Vagina (tissue), 2 donors: ENCODE measurements around the gene WDFY3. TPM values are rescaled to one million over a fixed set of nuclear protein-coding genes. Genes with fewer than 3 reads are reported as not detected.

ENCODE experiments used
- DNase-seq, 2 donors: peaks; one replicate each; pipeline ENCODE4 v3.0.0-alpha.2; 2017; ENCODE audit errors: extremely low spot score in 2 of 2
- H3K27ac ChIP-seq: fragments of 200-600 bp; sonication (generic); one replicate; pipeline ENCODE4 v1.5.1; 2019
- H3K27me3 ChIP-seq: fragments of 200-600 bp; sonication (generic); one replicate; pipeline ENCODE4 v1.5.1; 2019
- H3K36me3 ChIP-seq, 2 donors: fragments of 200-600 bp; sonication (generic); one replicate each; pipeline ENCODE4 v1.5.1; 2017 to 2019
- H3K4me1 ChIP-seq: fragments of 200-600 bp; sonication (generic); one replicate; pipeline ENCODE4 v1.5.1; 2019
- H3K4me3 ChIP-seq, 2 donors: fragments of 200-600 bp; sonication (generic); 1 replicate in 1 of 2; 2 replicates in 1 of 2; pipeline ENCODE4 v1.5.1; 2016 to 2019
- H3K9me3 ChIP-seq: fragments of 200-600 bp; sonication (generic); one replicate; pipeline ENCODE4 v1.5.1; 2019
- CTCF ChIP-seq, 3 experiments: fragments of 450-650 bp in 2 of 3; fragments of 200-600 bp in 1 of 3; sonication (generic) in 1 of 3; IDR thresholded peaks; one replicate each; pipeline ENCODE4 v1.5.1; 2017 to 2019; ENCODE audit warnings: antibody characterized with exemption in 3 of 3, mild to moderate bottlenecking in 2 of 3, moderate library complexity in 2 of 3
- POLR2A ChIP-seq, 2 donors: fragments of 450-650 bp; IDR thresholded peaks; one replicate each; pipeline ENCODE4 v1.6.1; 2017; ENCODE audit warnings: antibody characterized with exemption in 2 of 2, mild to moderate bottlenecking in 2 of 2, moderate library complexity in 2 of 2
- POLR2AphosphoS5 ChIP-seq, 2 donors: sonication (generic); formaldehyde crosslinking; IDR thresholded peaks; one replicate each; pipeline ENCODE4 v1.9.0; 2017; ENCODE audit warnings: antibody characterized with exemption in 2 of 2, mild to moderate bottlenecking in 2 of 2, low read depth in 1 of 2; ENCODE audit not compliant: insufficient read depth in 1 of 2
- intact Hi-C: fragments of 100-400 bp; cut with DNase I; formaldehyde crosslinking; loops from one replicate; pipeline ENCODE4 v1.15.1; 2023
- total RNA-seq: library from RNA; depleted of rRNA; stranded (reverse); fragments of >200 nt; gene quantifications from one replicate; pipeline ENCODE4 v1.2.3, GENCODE V29; 2016

WDFY3 gene
- total RNA-seq, 1 donor from 2014 or later, result 67.8 TPM

DNA sequence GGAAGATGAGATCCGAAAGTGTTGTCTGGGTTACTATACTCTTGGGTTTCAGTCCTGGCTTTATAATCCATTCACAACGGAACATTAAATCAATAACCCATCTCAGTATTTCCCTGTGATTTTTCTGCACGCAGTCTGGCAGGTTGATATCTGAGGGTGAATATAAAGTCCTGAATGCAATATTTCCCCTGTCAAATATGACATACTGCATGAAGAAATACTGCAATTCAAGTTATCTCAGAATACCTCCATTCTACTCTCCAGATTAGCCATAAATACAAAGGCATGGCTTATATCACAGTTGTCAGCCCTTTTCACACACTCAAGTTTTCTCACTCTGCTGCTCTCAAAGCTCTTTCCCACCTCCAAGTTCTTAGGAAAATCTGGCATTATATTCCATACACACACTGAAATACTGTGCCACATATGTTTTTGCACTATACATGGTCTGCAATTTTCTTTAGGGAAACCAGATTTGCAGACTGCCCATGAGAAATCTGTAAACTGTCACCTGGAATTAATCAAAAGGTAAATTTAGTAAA lies 64.7 kb downstream of the WDFY3 start:
- Histone ChIP-seq H3K27ac (no peak overlapping the region), H3K4me3 (no peak overlapping the region), H3K4me1 (peaks cover 8% of the 10 kb centered on the region), H3K36me3 (no peaks in the 10 kb centered on the region), H3K27me3 (no peaks in the 10 kb centered on the region), H3K9me3 (no peaks in the 10 kb centered on the region)
- intact Hi-C loops, result no loop called here
- TF ChIP-seq CTCF (IDR thresholded peaks at IDR 0.05) (no peak), POLR2A (IDR thresholded peaks at IDR 0.05) (no peak), POLR2AphosphoS5 (IDR thresholded peaks at IDR 0.05; ENCODE audit: insufficient read depth in 1 of 2, low read depth in 1 of 2) (no peak)
- no peak for DNase-seq

DNA sequence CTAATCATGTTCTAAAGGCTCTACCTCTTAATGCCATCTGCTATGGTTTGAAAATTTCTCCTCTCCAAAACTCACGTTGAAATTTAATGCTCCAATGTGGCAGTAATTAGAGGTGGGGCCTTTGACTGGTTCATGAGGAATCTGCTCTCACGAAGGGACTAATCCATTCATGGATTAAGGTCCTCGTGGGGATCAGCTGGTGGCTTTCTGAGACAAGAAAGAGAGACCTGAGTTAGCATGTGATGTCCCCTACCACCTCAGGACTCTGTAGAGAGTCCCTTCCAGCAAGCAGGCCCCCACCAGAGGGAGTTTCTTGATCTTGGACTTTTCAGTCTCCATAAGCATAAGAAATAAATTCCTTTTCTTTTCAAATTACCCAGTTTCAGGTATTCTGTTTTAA lies 65.3 kb downstream of the WDFY3 start:
- intact Hi-C loops, result no loop called here
- Histone ChIP-seq H3K4me3 (no peak overlapping the region), H3K4me1 (peaks cover 8% of the 10 kb centered on the region), H3K36me3 (no peaks in the 10 kb centered on the region), H3K27ac (no peak overlapping the region), H3K9me3 (no peaks in the 10 kb centered on the region), H3K27me3 (no peaks in the 10 kb centered on the region)
- DNase-seq, result no peak
- TF ChIP-seq CTCF (IDR thresholded peaks at IDR 0.05) (no peak), POLR2AphosphoS5 (IDR thresholded peaks at IDR 0.05; ENCODE audit: insufficient read depth in 1 of 2, low read depth in 1 of 2) (no peak), POLR2A (IDR thresholded peaks at IDR 0.05) (no peak)

- intact Hi-C loops, result no loop called here
- no peak for DNase-seq
Observed at GRCh38 chr4:84899616-84900015, 66.9 kb downstream of the WDFY3 start.

DNA sequence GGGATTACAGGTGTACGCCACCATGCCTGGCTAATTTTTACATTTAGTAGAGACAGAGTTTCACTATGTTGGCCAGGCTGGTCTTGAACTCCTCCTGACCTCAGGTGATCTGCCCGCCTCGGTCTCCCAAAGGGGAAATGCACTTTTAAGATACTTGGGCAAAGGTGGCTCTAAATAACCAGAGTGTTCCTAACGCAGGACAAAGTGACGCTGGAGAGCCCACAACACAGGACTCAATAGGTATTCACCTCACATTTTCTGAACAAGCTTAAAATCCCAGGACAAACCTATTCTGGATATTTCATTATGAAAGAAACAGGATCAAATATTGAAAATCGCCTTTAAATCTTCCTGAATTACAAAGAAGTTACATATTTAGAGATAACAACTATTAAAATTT lies 69.0 kb downstream of the WDFY3 start:
- TF ChIP-seq POLR2AphosphoS5 (IDR thresholded peaks at IDR 0.05; ENCODE audit: insufficient read depth in 1 of 2, low read depth in 1 of 2) (no peak), POLR2A (IDR thresholded peaks at IDR 0.05) (no peak), CTCF (IDR thresholded peaks at IDR 0.05) (no peak)
- no peak overlapping the region for H3K4me3 ChIP-seq
- H3K27me3 ChIP-seq, result no peaks in the 10 kb centered on the region
- intact Hi-C loops, result no loop called here
- peaks cover 8% of the 10 kb centered on the region for H3K4me1 ChIP-seq
- H3K27ac ChIP-seq, result no peak overlapping the region
- no peaks in the 10 kb centered on the region for H3K36me3 ChIP-seq
- DNase-seq, result no peak
- H3K9me3 ChIP-seq, result no peaks in the 10 kb centered on the region

More at GRCh38 chr4:84899616-84900015, 66.9 kb downstream of the WDFY3 start:
- Histone ChIP-seq H3K27ac (no peak overlapping the region), H3K27me3 (no peaks in the 10 kb centered on the region), H3K36me3 (no peaks in the 10 kb centered on the region), H3K9me3 (no peaks in the 10 kb centered on the region), H3K4me1 (peaks cover 8% of the 10 kb centered on the region), H3K4me3 (no peak overlapping the region)
- TF ChIP-seq CTCF (IDR thresholded peaks at IDR 0.05) (no peak), POLR2A (IDR thresholded peaks at IDR 0.05) (no peak), POLR2AphosphoS5 (IDR thresholded peaks at IDR 0.05; ENCODE audit: insufficient read depth in 1 of 2, low read depth in 1 of 2) (no peak)

GRCh38 chr4:84895283-84895682 lies 71.2 kb downstream of the WDFY3 start:
- no peaks in the 10 kb centered on the region for H3K27me3 ChIP-seq
- intact Hi-C loops, result no loop called here
- no peak overlapping the region for H3K4me3 ChIP-seq
- TF ChIP-seq POLR2A (IDR thresholded peaks at IDR 0.05) (no peak), POLR2AphosphoS5 (IDR thresholded peaks at IDR 0.05; ENCODE audit: insufficient read depth in 1 of 2, low read depth in 1 of 2) (no peak), CTCF (IDR thresholded peaks at IDR 0.05) (no peak)
- no peaks in the 10 kb centered on the region for H3K36me3 ChIP-seq
- no peak for DNase-seq
- H3K4me1 ChIP-seq, result no peaks in the 10 kb centered on the region
- no peaks in the 10 kb centered on the region for H3K9me3 ChIP-seq
- H3K27ac ChIP-seq, result no peak overlapping the region
